GM18511 (cell line): ENCODE data around the gene MTPN.

ENCODE experiments used
- ATAC-seq: cut with Tn5 transposase; IDR thresholded peaks from one replicate; pipeline ENCODE4 v1.9.1; 2021; ENCODE audit warnings: mild to moderate bottlenecking, moderate library complexity; ENCODE audit not compliant: unreplicated experiment

Gene MTPN

DNA sequence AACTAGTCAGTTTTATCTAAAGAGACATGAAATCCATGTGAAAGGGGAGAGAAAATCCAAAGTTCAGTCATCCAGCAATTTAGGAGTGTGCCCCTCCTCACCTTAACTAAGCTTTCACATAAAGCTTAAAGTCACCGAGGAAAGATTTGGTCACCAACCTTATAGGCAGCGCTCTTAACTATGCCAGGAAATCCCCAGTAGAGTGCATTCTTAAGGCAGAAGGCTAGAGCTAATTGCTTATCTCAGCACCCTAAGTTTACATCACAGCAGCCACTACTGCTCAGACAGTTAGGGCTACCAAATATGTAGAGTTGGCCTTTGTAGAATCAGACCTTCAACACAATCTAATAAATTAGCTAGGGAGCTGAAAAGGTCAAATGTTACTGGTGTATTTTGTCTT, 47.9 kb downstream of the MTPN start:
- no peak for ATAC-seq

GRCh38 chr7:135928136-135928535, 49.0 kb downstream of the MTPN start:
- ATAC-seq = no peak

DNA sequence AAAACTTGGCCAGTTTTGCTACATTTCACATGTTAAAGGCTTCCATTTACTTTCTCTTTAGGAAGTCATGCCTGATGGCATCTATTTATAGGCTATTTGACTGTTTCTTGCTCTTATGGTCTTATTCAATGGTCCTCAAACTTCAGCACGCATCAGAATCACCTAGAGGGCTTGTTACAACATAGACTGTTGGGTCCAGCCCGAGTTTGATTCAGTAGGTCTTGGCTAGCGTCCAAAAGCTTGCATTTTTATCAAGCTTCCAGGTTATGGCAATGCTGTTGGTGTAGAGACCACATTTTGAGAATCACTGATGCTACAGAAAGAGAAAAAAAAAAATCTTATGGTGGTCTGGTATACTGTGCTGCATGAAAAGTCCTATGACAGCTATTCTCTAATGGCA, 51.9 kb downstream of the MTPN start:
- no peak for ATAC-seq

- no peak for ATAC-seq
Observed at GRCh38 chr7:135924302-135924701, 52.9 kb downstream of the MTPN start.

- no peak for ATAC-seq
Observed at GRCh38 chr7:135922263-135922662, 54.9 kb downstream of the MTPN start.

- no peak for ATAC-seq
Observed at GRCh38 chr7:135920478-135920877, 56.7 kb downstream of the MTPN start.

GRCh38 chr7:135919071-135919841, 57.9 kb downstream of the MTPN start:
- ATAC-seq = no peak

DNA sequence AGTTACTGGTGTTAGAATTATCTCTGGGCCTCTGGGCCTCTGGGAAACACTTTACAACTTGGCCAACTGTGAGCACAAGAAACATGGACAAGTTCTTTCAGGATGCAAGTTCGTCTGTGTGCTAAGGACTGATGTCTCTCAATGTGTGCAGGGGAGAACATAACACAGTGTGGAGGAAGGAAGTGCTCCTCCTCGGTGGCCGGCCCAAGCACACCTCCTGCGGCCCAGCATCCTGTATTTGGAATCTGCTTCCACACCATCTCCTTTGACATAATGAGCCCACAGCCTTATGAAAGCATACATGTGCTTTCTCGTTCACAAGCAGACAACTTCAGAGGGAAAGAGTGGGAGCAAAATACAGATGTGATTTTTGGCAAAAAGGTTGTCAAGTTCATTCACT, 59.0 kb downstream of the MTPN start:
- no peak for ATAC-seq

- ATAC-seq = no peak
Observed at GRCh38 chr7:135917721-135918120, 59.4 kb downstream of the MTPN start.

DNA sequence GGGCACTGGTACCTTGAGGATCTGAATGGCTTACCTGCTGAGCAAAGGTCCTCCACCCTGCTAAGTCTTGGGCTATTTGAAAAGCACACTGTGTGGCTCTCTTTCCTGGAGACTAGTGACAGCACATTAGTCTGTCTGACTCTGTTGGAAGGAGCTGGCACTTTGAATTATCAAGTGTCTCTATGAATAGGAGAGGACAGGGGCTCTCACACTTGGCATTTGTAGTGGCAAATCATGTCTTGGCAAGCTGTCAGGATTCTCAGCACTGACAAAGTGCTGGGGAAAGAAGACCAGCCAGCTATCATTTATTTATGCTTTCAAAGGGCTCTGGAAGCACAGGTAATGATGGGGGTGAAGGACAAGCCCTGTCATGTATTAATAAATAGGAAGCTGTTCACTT, 62.8 kb downstream of the MTPN start:
- no peak for ATAC-seq

DNA sequence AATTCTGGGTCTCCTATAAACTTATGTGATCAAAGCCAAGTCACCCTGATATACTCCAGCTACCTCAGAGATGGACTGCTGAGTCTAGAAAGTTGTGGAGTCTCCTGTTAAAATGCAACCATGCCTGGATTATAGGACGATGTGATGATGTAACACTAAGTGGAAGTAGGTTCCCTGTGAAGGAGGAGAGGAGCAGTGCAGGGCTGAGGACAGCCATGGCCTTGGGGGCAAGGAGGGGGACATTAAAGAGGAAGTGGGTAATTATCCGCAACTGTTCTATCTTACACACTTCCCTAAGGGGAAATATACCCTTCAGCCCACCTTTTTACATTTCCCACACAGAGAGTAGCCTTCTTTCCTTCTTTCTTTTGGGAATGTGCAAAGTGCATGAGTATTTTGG, 63.8 kb downstream of the MTPN start:
- no peak for ATAC-seq

GRCh38 chr7:135911099-135911498, 66.1 kb downstream of the MTPN start:
- ATAC-seq = no peak

- ATAC-seq = no peak
Observed at GRCh38 chr7:135910393-135911036, 66.6 kb downstream of the MTPN start.

GRCh38 chr7:135905858-135906257, 71.3 kb downstream of the MTPN start:
- ATAC-seq = no peak

GRCh38 chr7:135905355-135905754, 71.8 kb downstream of the MTPN start:
- ATAC-seq = no peak

GRCh38 chr7:135904282-135904681, 72.9 kb downstream of the MTPN start:
- no peak for ATAC-seq

- ATAC-seq = no peak
Observed at GRCh38 chr7:135901585-135902540, 75.3 kb downstream of the MTPN start.

DNA sequence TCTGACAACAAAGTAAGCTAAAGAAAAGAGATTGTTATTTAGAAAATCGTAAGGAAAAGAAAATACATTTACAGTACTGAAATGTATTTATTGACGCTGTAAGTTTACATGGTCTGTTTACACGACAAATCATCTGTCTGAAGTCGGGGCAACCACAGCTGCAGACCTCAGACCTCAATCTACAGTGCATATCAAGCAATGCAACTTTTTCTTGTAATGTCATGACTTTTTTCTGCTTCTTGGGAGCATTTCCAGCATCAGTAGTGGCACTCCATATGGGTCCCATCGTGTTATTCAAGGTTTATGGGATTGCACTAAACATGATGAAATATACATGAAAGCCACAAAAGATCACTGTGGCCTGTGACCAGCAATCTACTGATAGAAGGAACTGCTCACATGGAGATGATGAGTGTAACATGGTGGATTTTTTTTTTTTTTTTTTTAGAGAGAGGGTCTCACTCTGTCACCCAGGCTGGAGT, 77.1 kb downstream of the MTPN start:
- no peak for ATAC-seq

GRCh38 chr7:135899458-135900064, 77.6 kb downstream of the MTPN start:
- ATAC-seq = no peak

DNA sequence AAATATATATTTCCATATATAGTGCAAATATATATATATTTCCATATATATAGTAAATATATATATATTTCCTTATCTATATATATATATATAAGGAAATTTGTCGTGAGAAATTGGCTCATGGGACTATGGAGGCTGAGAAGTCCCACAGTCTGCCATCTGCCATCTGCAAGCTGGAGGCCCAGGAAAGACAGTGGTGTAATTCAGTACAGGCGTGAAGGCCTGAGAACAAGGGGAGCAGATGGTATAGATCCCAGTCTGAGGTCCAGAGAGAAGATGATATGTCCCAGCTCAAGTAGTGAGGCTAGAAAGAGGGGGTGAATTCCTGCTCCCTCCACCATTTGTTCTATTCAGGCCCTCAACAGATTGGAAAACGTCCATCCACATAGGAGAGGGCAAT, 78.9 kb downstream of the MTPN start:
- no peak for ATAC-seq

DNA sequence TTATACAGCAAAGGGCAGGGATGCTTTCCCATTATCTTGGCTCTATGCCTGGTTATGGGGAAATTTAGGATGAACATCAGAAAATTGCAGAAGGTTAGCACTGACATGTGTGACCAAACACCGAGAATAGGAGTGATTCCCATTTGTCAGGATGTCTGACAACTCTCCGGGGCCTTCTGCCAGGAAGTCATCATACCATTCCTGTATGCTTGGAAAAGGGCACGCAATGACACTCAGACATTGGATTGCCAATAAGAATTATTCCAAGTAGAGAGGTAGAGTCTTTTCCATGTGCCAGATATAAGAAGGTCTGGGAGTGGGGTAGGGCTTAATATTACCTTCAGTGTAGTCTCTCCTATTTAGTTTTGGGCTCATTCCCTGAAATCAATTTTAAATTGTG, 82.3 kb downstream of the MTPN start:
- ATAC-seq = no peak
